Testis (tissue), 3 donors: ENCODE measurements around the gene TMEM120B. TPM values are rescaled to one million over a fixed set of nuclear protein-coding genes. Genes with fewer than 3 reads are reported as not detected.
"Not testable (repeated sequence)": the region's sequence is repeated elsewhere in the genome, so short reads cannot be mapped to it uniquely, and the experiment has no call there.

Source experiments
- DNase-seq: peaks from one replicate; pipeline ENCODE4 v3.0.0-alpha.2; 2019
- H3K27ac ChIP-seq, 2 donors: fragments of 200-600 bp; sonication (generic); one replicate each; pipeline ENCODE4 v1.5.1; 2019
- H3K27me3 ChIP-seq: fragments of 200-600 bp; sonication (generic); one replicate; pipeline ENCODE4 v1.5.1; 2019
- H3K36me3 ChIP-seq: fragments of 200-600 bp; sonication (generic); one replicate; pipeline ENCODE4 v1.5.1; 2017; ENCODE audit warnings: low read depth; ENCODE audit errors: missing control alignments
- H3K4me1 ChIP-seq: fragments of 200-600 bp; sonication (generic); one replicate; pipeline ENCODE4 v1.5.1; 2019
- H3K4me3 ChIP-seq, 2 donors: fragments of 200-600 bp; sonication (generic); one replicate each; pipeline ENCODE4 v1.5.1; 2017 to 2019
- H3K9me3 ChIP-seq: fragments of 200-600 bp; sonication (generic); one replicate; pipeline ENCODE4 v1.5.1; 2017
- POLR2A ChIP-seq: fragments of 450-650 bp; IDR thresholded peaks from one replicate; pipeline ENCODE4 v1.6.1; 2017; ENCODE audit warnings: antibody characterized with exemption, mild to moderate bottlenecking, moderate library complexity
- WGBS, 2 donors: methylation state at CpG; one replicate each; pipeline ENCODE4 v1.1.5; 2018; 5-methylcytosine and 5-hydroxymethylcytosine counted together
- intact Hi-C: fragments of 100-400 bp; cut with DNase I; formaldehyde crosslinking; loops from one replicate; pipeline ENCODE4 v1.15.1; 2023; ENCODE audit warnings: low total_unique reads
- polyA plus RNA-seq: library from polyadenylated mRNA; stranded (reverse); fragments of 350-450 nt; fragmentation: Illumina TruSeq; extraction: RNeasy Lipid Tissue Mini Kit (QIAGEN cat#74804); gene quantifications from one replicate; pipeline ENCODE4 v1.2.3, GENCODE V29; 2014; ENCODE audit warnings: low read depth, low replicate concordance; ENCODE audit not compliant: insufficient read depth
- total RNA-seq, 2 donors: library from RNA; depleted of rRNA; stranded (reverse); fragments of >200 nt; gene quantifications; one replicate each; pipeline ENCODE4 v1.2.3, GENCODE V29; 2016
- TF ChIP-seq, protein P1 (sequence below), 3 experiments: fragments of 450-650 bp in 2 of 3; fragments of 200-600 bp in 1 of 3; sonication (generic) in 1 of 3; IDR thresholded peaks; one replicate each; pipeline ENCODE4 v1.5.1; 2016 to 2019; ENCODE audit warnings: antibody characterized with exemption in 3 of 3, mild to moderate bottlenecking in 2 of 3, moderate library complexity in 1 of 3

TMEM120B gene
- total and polyA plus RNA-seq, 3 donors from 2014 or later: 4.9 to 17.2 (median 16.9) TPM

DNA sequence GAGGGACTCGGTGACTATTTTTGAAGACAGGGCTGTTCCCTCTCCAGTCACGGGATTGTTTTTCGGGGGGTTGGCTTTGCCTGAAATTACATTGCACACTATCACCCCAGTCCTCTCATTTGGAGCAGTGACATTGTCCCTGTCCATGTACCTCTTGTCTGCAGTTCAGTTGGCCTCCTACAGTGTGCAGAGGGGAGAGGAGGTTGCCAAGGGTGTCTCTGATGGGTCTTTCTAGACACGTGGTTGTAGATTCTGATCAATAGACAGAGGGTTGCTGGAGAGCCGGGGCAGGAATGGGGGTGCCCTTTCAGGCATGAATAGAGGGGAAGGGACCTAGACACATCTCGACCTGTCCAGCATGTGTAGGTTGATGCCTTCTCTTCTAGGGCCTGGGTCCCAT is 1.2 kb downstream of the TMEM120B start:
- H3K27ac ChIP-seq: no peak overlapping the region
- TF ChIP-seq, protein P1, sequence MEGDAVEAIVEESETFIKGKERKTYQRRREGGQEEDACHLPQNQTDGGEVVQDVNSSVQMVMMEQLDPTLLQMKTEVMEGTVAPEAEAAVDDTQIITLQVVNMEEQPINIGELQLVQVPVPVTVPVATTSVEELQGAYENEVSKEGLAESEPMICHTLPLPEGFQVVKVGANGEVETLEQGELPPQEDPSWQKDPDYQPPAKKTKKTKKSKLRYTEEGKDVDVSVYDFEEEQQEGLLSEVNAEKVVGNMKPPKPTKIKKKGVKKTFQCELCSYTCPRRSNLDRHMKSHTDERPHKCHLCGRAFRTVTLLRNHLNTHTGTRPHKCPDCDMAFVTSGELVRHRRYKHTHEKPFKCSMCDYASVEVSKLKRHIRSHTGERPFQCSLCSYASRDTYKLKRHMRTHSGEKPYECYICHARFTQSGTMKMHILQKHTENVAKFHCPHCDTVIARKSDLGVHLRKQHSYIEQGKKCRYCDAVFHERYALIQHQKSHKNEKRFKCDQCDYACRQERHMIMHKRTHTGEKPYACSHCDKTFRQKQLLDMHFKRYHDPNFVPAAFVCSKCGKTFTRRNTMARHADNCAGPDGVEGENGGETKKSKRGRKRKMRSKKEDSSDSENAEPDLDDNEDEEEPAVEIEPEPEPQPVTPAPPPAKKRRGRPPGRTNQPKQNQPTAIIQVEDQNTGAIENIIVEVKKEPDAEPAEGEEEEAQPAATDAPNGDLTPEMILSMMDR (IDR thresholded peaks at IDR 0.05): no peak
- TF ChIP-seq POLR2A: no peak
- no peak for DNase-seq
- WGBS, 2 donors: 32 to 40% methylated on average over 5 to 6 of the region's 6 CpGs
- no peaks in the 10 kb centered on the region for H3K9me3 ChIP-seq
- peaks cover 19% of the 10 kb centered on the region for H3K4me1 ChIP-seq
- intact Hi-C loops: no loop called here
- no peaks in the 10 kb centered on the region for H3K27me3 ChIP-seq
- no peak overlapping the region for H3K4me3 ChIP-seq
- no peaks in the 10 kb centered on the region for H3K36me3 ChIP-seq

DNA sequence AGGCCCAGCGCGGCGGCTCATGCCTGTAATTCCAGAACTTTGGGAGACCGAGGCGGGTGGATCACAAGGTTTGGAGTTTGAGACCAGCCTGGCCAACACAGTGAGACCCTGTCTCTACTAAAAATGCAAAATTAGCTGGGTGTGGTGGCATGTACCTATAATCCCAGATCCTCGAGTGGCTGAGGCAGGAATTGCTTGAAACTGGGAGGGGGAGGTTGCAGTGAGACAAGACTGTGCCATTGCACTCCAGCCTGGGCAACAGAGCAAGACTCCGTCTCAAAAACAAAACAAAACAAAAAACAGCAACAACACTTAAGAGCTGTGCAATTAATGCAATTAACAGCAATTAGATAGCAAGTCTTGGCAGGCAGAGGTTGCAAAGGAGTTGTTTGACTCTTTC is 2.5 kb downstream of the TMEM120B start:
- WGBS, 2 donors: 97 to 99% methylated on average over 7 of the region's 7 CpGs
- H3K9me3 ChIP-seq, H3K36me3 ChIP-seq, H3K4me3 ChIP-seq, H3K27ac ChIP-seq, DNase-seq, intact Hi-C loops, H3K27me3 ChIP-seq: not testable (repeated sequence)
- peaks cover 19% of the 10 kb centered on the region for H3K4me1 ChIP-seq

DNA sequence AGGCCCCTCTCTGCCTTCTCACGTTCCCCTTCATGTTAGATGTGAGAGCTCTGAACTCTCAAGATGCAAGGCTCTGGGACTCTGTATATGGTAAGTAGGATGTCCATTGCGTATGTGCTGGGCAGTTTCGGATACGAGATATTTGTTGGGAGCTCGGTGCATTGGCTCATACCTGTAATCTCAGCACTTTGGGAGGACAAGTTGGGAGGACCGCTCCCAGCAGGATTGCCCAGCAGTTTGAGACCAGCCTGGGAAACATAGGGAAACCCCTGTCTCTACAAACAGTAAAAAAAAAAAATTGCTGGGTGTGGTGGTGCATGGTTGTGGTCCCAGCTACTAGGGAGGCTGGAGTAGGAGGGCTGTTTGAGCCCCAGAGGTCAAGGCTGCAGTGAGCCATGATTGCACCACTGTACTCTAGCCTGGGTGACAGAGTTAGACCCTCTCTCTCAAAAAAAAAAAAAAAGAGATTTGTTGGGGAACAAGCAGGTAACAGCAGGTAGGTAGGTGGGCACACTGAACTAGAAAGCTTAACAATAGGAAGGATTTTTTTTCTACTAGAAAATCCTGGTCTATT is 3.4 kb downstream of the TMEM120B start:
- peaks cover 19% of the 10 kb centered on the region for H3K4me1 ChIP-seq
- no peaks in the 10 kb centered on the region for H3K9me3 ChIP-seq
- 79 to 83% methylated on average over 6 of the region's 6 CpGs for WGBS, 2 donors
- TF ChIP-seq, protein P1 (IDR thresholded peaks at IDR 0.05): no peak
- TF ChIP-seq POLR2A: no peak
- DNase-seq: no peak
- H3K4me3 ChIP-seq: no peak overlapping the region
- H3K36me3 ChIP-seq: no peaks in the 10 kb centered on the region
- H3K27me3 ChIP-seq: no peaks in the 10 kb centered on the region
- no peak overlapping the region for H3K27ac ChIP-seq
- intact Hi-C loops: no loop called here

DNA sequence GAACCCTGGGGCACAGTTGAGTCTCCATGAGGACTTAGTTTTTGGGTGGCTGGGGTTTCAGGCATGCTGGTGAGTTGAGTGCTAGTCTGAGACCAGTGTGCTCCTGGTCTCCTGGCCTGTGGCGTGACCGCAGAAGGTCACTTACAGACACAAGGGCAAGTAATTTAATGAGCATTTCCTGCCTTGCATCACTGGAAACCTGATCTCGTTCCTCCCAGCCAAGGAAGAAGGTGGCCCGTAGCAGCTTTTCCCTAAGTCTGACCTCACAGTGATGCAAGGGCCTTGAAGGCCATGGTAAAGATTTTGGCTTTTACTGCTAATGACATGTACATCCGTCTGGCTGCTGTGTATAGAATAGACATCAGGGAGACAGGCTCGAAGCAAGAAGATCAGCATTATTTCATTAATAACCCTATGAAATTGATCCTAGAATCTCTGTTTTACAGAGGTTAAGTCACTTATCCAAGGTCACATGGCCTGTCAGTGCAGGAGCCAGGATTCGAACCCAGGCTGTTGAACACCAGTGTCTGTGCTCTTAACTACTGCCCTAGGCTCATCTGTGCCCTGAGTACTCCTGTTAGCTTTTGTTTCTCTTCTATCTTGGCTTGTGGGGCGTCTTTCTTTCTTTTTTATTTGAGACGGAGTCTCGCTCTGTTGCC is 4.6 kb downstream of the TMEM120B start:
- Histone ChIP-seq H3K27me3 (no peaks in the 10 kb centered on the region), H3K27ac (no peak overlapping the region), H3K9me3 (no peaks in the 10 kb centered on the region), H3K36me3 (no peaks in the 10 kb centered on the region), H3K4me3 (no peak overlapping the region), H3K4me1 (peaks cover 11% of the 10 kb centered on the region)
- WGBS, 2 donors: 84 to 87% methylated on average over 10 of the region's 10 CpGs
- intact Hi-C loops: no loop called here
- no peak for DNase-seq
- no peak for TF ChIP-seq POLR2A
- TF ChIP-seq, protein P1 (IDR thresholded peaks at IDR 0.05): no peak

DNA sequence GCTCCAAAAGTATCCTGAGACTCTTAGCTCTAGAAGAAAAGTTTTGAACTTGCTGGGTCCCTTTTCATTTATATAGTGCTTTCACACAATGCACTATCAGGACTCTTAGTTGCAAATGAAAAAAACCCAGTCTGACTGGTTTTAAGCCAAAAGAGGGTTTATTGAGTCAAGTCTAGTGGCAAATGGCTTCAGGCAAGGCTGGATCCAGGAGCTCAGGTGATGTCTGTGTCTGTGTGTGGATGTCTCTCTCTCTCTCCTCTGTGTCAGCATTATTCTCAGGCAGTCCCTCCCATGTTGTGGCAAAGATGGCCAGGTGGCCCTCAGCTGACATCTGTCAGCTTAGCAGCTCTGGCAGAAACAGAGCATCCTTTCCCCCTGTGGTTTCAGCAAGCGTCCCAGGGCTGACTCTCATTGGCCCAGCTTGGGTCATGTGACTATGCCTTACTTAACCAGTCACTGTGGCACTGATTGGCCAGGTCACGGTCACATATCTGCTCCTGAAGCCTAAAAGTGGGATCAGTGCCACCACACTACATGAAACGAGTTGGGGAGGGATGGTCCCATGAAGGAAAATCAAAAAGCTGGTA is 6.2 kb downstream of the TMEM120B start:
- H3K27me3 ChIP-seq: no peaks in the 10 kb centered on the region
- no peaks in the 10 kb centered on the region for H3K36me3 ChIP-seq
- TF ChIP-seq POLR2A: no peak
- TF ChIP-seq, protein P1 (IDR thresholded peaks at IDR 0.05): no peak
- DNase-seq: no peak
- no peak overlapping the region for H3K27ac ChIP-seq
- H3K9me3 ChIP-seq: no peaks in the 10 kb centered on the region
- no peak overlapping the region for H3K4me3 ChIP-seq
- 84 to 92% methylated on average over 3 of the region's 3 CpGs for WGBS, 2 donors
- intact Hi-C loops: no loop called here
- peaks cover 3% of the 10 kb centered on the region for H3K4me1 ChIP-seq
